COR-L47 (cell line): ENCODE results near the gene PLEKHJ1.
"Not testable (repeated sequence)": the region's sequence is repeated elsewhere in the genome, so short reads cannot be mapped to it uniquely, and the experiment has no call there.

Experiments used
- DNase-seq: peaks from one replicate; lab custom pipeline; 2025; lab: John Stamatoyannopoulos, UW

PLEKHJ1 gene

GRCh38 chr19:2219726-2220125 is 16.4 kb downstream of the PLEKHJ1 start:
- no peak for DNase-seq

GRCh38 chr19:2217591-2217990 is 18.5 kb downstream of the PLEKHJ1 start:
- no peak for DNase-seq

DNA sequence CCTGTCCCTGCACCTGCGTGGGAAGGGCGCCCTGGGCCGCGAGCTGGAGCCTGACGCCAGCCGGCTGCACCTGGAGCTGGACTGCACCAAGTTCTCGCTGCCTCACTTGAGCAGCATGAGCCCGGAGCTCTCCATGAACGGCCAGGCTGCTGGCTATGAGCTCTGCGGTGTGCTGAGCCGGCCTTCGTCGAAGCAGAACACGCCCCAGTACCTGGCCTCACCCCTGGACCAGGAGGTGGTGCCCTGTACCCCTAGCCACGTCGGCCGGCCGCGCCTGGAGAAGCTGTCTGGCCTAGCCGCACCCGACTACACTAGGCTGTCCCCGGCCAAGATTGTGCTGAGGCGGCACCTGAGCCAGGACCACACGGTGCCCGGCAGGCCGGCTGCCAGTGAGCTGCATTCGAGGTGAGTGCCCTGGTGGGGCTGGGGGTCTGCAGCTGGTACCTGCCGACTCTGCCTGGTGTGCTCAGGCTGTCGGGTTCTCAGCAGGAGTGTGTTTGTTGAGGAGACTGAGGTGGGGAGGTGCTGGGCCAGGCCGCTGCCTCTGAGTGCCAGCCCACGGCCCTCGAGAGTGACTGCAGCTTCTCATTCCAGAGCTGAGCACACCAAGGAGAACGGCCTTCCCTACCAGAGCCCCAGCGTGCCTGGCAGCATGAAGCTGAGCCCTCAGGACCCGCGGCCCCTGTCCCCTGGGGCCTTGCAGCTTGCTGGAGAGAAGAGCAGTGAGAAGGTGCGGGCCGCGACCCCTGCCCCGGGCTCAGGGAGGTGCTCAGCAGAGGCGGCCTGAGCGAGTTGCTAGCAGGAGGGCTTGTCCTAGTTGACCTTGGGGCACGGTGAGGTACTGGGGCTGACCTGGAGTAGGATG is 19.5 kb downstream of the PLEKHJ1 start:
- no peak for DNase-seq

DNA sequence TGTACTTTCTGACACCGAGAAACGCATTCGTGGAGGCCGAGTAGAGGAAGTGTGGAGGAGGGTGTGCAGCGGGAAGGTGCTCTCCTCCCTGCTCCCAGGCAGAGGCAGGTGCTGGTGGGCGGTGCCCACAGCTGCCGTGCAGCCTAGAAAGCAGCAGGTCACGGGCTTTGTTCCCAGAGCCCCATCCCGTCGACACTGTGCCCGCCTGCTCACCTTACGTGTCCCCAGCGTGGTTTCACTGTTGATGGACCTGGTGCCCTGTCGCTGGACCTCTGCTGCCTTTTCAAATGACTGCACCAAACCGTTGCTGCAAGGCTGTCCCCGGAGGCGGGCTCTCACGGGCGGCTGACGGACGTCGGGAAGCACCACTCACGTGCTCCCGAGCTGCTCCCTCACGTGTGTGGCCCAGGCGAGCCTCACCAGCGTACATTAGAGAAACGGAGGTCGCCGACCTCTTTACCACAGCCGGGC is 20.8 kb downstream of the PLEKHJ1 start:
- DNase-seq, result no peak

DNA sequence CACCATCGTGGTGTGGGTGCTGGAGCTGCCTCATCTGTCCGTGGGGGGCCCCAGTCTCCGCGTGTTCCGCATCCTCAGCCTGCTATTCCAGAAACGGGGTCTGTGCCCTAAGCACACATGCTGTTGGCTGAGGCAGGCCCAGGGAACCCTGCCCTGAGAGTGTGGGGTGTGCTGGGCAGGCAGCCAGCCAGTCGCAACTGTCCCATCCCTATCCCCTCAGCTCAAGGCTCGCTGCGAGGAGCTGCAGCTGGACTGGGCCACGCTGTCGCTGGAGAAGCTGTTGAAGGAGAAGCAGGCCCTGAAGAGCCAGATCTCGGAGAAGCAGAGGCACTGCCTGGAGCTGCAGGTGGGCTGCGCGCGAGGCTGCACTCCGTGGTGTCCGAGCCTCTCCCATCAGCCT is 21.9 kb downstream of the PLEKHJ1 start:
- DNase-seq, result no peak

GRCh38 chr19:2213799-2214198 is 22.3 kb downstream of the PLEKHJ1 start:
- DNase-seq, result no peak

DNA sequence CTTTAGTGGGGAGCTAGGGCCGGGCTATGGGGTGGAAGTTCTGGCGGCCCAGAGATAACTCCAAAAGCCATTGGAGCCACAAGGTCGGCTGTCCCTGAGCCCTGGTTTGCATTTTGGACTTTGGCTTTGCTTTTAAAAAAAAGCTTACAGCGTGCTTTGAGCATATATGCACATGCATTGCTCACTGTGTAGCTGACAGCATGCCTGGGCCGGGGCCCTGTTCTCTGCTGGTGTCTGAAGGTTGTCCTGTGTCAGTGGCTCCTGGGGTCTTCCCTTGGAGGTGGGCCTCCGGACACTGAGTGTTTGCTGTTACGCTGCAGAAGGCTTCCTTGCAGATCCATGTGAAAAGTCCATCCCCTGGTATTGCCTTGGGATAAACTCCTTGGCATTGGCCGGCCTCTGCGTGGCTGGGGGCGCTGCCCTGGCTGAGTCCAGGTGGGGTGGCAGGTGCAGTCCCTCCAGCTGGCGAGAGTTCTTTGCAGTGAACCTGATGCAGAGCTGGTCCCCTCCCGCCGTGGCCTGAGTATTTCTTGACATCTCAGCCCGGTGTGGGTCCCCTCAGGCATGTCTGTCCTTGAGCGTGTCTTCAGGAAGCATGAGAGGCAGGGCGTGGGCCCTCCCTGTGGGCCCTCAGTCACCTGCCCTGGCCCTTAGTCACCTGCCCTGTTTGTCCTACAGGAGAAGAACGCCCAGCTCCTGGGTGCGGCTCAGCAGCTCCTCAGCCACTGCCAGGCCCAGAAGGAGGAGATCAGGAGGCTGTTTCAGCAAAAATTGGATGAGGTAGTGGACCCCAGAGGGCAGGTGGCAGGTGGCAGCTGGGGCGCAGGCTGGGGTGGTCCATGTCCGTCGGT is 23.0 kb downstream of the PLEKHJ1 start:
- no peak for DNase-seq

DNA sequence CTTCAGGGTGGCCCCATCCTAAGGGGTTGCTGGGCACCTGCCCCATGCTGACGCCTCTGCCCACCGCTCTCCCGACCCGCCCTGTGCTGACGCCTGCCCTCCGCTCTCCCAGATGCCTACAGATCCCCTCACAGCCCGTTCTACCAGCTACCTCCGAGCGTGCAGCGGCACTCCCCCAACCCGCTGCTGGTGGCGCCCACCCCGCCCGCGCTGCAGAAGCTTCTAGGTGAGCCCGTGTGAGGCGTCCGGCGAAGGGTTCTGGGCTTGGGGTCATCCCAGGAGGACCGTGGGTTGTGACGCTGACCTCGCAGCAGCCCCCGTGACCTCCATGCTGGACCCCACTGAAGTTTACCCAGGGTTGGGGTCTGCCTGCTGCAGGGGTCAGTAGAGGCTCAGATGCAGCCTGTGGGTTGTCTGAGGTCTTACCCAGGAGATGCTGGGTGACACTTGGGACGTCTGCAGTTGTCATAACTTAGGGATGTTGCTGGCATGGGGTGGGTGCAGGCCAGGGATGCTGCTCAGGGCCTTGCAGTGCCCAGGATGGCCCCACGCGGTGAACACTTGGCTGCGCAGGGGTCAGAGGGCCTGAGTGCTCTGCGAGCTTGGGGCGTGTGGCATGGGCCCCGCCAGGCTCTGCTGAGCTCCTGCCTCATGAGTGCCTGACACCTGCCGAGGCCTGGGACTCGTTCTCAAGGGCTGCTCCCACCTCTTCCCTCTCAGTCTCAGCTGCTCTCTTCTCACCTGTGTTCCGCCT is 25.0 kb downstream of the PLEKHJ1 start:
- no peak for DNase-seq

GRCh38 chr19:2210206-2210605 is 25.9 kb downstream of the PLEKHJ1 start:
- DNase-seq, result no peak

DNA sequence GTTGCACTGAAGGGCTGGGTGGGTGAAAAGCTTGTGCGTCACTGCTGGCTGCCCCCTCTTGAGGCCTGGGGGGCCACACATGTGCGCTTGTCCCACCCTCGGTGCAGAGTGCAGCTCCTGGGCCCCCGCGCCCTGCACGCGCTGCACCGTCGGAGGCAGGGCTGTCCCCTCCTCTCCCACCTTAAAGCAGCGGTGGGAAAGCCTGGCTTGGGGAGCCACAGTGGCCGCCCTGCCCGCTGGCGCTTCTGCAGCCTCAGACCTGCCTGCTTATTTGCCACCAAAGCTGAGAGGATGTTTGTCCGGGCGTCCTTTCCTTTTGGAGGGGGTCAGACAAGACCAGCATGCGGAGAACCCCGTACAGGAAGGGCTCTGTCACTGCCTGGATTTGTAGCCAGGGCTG is 26.7 kb downstream of the PLEKHJ1 start:
- DNase-seq, result no peak

DNA sequence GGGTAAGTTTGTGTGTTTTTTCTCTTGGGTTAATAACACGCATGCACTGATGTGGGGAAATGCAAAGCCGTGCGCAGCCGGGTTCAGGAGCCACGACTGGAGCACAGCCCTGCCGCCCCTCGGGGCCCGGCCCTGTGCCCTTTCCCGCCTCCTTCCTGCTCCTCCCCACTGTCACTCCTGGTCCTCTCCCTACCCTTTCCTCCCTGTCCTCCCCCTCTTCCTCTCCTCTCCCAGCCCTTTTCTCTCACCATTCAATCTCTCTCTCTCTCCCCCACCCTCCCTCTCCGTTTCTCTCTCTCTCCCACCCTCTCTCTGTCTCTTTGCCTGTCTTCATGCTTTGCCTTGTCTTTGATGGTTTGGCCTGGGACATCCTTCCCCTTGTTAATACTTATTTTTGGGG is 27.2 kb downstream of the PLEKHJ1 start:
- DNase-seq, result no peak

- no peak for DNase-seq
These were observed 27.9 kb downstream of the PLEKHJ1 start for GRCh38 chr19:2207991-2208860.

GRCh38 chr19:2207008-2207407 is 29.1 kb downstream of the PLEKHJ1 start:
- no peak for DNase-seq

DNA sequence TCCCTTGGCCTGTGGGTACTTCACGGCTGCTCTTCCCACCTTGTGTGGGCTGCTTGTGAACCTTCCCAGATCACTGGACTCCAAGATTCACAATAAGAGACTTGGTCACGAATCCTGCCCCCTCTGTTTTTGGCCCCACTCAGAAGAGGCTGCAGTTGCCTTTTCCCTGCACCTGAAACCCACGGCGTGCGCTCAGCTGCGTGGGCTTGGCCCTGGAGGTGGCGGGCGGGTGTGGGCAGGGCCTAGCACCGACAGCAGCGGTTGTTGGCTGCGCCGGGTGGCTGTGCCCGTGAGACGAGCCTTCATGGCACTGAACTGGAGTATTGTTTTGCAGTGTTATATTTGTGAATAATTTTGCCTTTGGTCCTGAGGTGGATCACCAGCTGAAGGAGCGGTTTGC is 33.8 kb downstream of the PLEKHJ1 start:
- no peak for DNase-seq

- no peak for DNase-seq
These were observed 34.5 kb downstream of the PLEKHJ1 start for GRCh38 chr19:2201473-2202148.

GRCh38 chr19:2200624-2201294 is 35.4 kb downstream of the PLEKHJ1 start:
- DNase-seq, result not testable (repeated sequence)

DNA sequence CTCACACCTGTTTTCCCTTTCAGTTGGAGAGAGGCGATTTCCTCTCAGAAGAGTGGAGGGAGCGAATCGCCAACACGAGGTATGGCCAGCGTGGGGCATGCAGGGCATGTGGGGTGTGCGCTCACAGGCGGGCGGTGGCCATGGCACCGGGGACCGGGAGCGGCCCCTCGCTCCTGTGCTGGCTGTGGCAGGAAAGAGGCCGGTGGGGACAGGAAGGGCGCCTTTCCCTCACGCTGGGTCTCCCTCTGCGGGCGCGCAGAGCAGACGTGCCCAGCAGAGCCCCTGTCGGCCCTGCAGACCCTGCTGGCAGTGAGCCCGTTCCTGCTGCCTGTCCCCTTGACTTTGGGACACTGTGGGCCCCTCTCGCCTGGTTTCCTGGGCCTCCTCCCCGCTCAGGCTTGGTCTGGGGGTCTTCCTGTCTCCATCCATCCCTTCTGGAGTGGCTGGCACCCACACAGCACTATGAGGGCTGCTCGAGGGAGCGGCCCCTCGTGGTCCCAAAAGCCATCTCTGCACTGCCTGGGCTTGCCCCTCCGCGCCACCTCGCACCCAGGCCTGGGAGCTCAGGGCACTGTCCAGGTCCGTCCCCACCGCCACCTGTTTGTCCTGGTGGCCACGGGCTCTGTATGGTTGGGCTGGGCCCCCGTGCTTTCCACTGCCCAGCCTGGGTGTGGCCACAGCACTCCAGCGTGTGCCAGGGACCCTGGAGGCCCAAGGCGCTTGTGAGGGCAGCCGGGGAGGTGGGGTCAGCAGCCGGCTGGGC is 36.1 kb downstream of the PLEKHJ1 start:
- DNase-seq, result no peak

DNA sequence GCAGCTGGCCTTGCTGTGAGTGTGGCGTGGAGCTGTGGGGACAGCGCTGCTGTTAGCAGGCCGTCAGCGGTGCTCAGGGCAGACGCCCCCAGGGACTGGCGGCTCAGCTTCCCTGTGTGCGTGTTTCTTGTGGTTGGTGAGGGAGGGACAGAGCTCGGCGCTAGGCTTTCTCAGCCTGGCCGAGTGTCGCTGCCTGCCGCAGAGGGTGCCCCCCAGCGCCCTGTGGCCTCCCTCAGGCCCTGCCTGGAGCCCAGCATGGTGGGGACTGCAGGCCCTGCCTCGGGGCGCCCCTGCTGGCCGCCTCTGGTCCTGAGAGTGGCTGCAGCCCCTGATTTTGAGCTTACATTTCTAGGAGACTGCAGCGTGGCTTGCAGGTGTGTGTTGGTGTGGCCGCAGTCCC is 36.9 kb downstream of the PLEKHJ1 start:
- DNase-seq, result no peak

- no peak for DNase-seq
These were observed 37.8 kb downstream of the PLEKHJ1 start for GRCh38 chr19:2198317-2198716.
